Choroid plexus epithelial cell (primary cell): ENCODE data around the gene MRPL49.
"Not testable (repeated sequence)": the region's sequence is repeated elsewhere in the genome, so short reads cannot be mapped to it uniquely, and the experiment has no call there.

Experiments used
- DNase-seq: peaks from one replicate; pipeline ENCODE4 v3.0.0-alpha.2; 2010; ENCODE audit warnings: low read depth
- H3K4me3 ChIP-seq: 2 replicates; pipeline ENCODE4 v1.5.1; 2011; ENCODE audit warnings: low read depth, mild to moderate bottlenecking, control low read depth, low read length, moderate library complexity
- TF ChIP-seq, protein P1 (sequence below): conservative IDR thresholded peaks from 2 replicates; pipeline ENCODE4 v1.5.1; 2011; ENCODE audit warnings: low read depth, mild to moderate bottlenecking, control low read depth, inconsistent platforms, low read length, moderate library complexity

Gene MRPL49

DNA sequence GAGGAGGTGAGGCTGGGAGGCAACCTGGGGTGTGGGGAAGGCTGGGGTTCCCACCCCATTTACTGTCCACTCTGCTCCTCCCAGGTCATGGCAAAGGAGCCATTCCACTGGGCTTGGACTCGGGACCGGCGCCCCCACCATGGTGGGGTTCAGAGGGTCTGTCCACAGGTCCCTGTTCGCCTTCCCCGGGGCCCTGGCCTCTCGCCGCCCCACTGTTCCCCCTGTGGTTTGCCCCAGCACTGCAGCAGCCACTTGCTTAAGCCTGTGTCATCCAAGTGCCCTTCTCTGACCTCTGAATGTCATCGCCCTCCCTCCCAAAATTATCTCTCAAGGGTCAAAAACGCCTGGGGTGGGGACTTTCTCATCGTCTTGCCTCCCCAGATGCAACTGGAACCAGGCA, 50.5 kb downstream of the MRPL49 start:
- TF ChIP-seq, protein P1, sequence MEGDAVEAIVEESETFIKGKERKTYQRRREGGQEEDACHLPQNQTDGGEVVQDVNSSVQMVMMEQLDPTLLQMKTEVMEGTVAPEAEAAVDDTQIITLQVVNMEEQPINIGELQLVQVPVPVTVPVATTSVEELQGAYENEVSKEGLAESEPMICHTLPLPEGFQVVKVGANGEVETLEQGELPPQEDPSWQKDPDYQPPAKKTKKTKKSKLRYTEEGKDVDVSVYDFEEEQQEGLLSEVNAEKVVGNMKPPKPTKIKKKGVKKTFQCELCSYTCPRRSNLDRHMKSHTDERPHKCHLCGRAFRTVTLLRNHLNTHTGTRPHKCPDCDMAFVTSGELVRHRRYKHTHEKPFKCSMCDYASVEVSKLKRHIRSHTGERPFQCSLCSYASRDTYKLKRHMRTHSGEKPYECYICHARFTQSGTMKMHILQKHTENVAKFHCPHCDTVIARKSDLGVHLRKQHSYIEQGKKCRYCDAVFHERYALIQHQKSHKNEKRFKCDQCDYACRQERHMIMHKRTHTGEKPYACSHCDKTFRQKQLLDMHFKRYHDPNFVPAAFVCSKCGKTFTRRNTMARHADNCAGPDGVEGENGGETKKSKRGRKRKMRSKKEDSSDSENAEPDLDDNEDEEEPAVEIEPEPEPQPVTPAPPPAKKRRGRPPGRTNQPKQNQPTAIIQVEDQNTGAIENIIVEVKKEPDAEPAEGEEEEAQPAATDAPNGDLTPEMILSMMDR = no peak
- no peak overlapping the region for H3K4me3 ChIP-seq
- no peak for DNase-seq

DNA sequence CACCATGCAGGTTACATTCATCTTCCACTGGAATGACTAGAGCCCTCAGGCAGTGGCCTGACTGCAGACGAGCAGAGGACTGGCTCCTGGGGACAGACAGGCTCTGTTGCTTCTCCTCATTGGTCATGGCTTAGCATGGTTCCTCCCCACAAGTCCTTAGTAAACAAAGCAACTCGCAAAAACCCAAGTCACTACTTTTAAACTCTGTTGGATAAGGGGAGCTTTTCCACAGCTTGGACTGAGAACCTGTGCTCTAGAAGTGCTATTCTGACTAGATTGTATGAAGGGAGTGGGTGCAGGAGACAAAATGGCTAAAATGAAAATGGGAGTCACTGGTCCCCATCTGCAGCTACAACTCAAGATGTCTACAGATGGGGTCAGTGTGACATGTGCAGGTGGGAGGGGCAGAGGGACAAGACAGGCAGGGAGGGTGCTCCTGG, 52.5 kb downstream of the MRPL49 start:
- not testable (repeated sequence) for H3K4me3 ChIP-seq, DNase-seq
